ENCODE results near the gene TAS2R40.
"Not testable (repeated sequence)": the region's sequence is repeated elsewhere in the genome, so short reads cannot be mapped to it uniquely, and the experiment has no call there.

Gene TAS2R40

DNA sequence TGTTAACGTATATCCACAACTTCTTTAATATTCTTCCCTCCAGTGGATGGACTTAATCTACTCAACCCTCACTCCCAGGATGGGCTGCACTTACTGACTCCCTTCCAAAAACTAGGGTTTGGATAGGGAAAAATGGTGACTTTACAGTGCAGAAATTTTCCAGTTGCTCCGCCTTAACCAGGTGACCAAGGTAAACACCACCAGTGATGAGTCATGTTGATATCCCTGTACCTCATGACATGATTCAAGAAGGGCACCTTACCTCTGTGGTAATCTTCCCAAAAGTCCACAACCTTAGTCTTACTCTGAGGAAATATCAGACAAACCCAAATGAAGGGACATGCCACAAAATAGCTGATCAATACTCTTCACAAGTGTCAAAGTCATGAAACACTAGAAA, 37.9 kb downstream of the TAS2R40 start:
- TF ChIP-seq, protein P1, sequence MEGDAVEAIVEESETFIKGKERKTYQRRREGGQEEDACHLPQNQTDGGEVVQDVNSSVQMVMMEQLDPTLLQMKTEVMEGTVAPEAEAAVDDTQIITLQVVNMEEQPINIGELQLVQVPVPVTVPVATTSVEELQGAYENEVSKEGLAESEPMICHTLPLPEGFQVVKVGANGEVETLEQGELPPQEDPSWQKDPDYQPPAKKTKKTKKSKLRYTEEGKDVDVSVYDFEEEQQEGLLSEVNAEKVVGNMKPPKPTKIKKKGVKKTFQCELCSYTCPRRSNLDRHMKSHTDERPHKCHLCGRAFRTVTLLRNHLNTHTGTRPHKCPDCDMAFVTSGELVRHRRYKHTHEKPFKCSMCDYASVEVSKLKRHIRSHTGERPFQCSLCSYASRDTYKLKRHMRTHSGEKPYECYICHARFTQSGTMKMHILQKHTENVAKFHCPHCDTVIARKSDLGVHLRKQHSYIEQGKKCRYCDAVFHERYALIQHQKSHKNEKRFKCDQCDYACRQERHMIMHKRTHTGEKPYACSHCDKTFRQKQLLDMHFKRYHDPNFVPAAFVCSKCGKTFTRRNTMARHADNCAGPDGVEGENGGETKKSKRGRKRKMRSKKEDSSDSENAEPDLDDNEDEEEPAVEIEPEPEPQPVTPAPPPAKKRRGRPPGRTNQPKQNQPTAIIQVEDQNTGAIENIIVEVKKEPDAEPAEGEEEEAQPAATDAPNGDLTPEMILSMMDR (conservative IDR thresholded peaks at IDR 0.05; ENCODE audit: low read depth) = no peak
- POLR2A ChIA-PET (ENCODE audit: low non-redundant PET) = no interaction called here
- DNase-seq (ENCODE audit: low spot score) = peak; percentile 58

DNA sequence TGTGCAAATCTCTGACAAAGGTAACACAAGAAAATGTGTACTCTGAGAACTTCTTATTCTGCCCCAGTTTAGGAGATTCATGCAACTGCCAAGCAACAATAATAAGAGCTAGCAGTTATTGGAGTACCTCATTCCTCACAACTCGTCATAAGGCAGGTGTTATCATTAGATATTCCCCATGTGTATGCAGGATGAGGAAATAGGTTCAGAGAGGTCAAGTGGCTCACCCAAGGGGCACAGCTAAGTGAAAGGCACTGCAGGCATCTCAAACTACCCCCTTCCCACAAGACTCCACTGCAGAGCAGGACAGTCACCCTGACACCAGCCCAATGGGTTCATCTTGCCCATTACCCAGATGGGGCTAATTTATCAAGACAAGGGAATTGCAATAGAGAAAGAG, 40.1 kb downstream of the TAS2R40 start:
- TF ChIP-seq, protein P1 (conservative IDR thresholded peaks at IDR 0.05; ENCODE audit: low read depth) = no peak
- H3K27ac ChIP-seq = no peak overlapping the region
- POLR2A ChIA-PET (ENCODE audit: low non-redundant PET) = no interaction called here
- CTCF ChIA-PET = no interaction called here
- DNase-seq (ENCODE audit: low spot score) = no peak

More for the DNA sequence above, 37.9 kb downstream of the TAS2R40 start:
- no peak overlapping the region for H3K27ac ChIP-seq
- CTCF ChIA-PET = interaction anchor here (0.5 to 0.6 kb wide), 2 partner anchors 56 to 260 kb away, joined by 4 read pairs; partner anchors contain the start of gene CLCN1

DNA sequence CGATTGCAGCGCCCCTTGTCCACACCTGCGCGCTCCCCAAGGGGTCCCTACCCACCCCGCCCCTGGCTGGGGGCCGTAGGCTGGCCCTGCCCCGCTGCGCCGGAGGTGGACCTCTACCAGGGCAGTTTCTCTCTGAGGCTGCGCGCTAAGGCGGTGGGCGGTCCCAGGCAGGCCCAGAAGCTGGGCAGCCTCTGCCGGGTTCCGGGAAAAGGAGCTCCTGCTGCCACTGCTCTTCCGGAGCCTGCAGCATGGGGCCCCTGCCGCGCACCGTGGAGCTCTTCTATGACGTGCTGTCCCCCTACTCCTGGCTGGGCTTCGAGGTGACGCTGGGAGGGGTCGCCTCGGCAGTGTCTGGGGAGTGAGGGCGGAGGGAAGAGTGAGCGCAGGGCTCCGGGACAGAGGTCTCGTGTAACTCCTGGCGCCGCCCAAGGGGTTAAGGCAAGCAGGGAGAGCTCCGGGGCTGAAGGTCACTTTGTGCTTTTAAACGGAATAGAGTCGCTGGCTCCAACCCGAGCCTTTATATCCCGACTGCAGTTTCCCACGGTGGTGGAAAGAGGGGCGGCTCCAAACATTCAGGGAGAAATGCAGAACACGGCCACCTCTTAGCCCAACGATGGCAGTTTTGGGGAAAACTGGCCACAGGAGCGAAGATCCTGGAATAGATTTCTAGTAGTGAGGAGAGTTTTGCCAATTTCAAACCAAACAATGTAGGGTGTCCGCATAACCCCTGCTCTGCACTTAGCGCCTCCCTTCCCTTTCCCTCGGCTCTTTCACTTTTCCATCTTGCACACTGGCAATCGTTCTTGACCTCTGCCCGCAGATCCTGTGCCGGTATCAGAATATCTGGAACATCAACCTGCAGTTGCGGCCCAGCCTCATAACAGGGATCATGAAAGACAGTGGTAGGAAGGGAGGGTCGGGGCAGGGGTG, 41.7 kb downstream of the TAS2R40 start, which contains the start of gene GSTK1:
TSS of gene GSTK1 (plus strand) at position 176 of the 930 bp plus-strand sequence. CDS start at position 249, 73 bp downstream.
- H3K27ac ChIP-seq = peak within 1 kb of the TSS; percentile 74
- TF ChIP-seq, protein P1 (conservative IDR thresholded peaks at IDR 0.05; ENCODE audit: low read depth) = no peak
- peak; percentile 67 for DNase-seq (ENCODE audit: low spot score)
- ChIA-PET POLR2A (ENCODE audit: low non-redundant PET) (interaction anchor here (0.7 kb wide), 1 partner anchor 390 kb away, joined by 3 read pairs; no protein-coding TSS in a partner anchor), CTCF (interaction anchor here (0.6 to 1.0 kb wide), 3 partner anchors 23 to 719 kb away, joined by 3 to 4 read pairs (median 3); no protein-coding TSS in a partner anchor)

DNA sequence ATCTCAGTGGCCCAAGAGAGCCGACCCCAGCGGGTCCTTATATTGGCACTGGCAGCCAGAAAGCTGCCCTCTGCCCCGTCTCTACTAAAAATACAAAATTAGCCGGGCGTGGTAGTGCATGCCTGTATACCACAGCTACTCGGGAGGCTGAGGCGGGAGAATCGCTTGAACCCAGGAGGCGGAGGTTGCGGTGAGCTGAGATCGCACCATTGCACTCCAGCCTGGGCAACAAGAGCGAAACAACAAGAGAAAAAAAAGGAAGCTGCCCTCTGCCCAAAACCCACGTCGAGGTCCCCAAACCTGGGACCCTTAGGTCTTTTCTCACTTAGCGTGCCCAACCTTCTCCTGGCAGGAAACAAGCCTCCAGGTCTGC, 42.3 kb downstream of the TAS2R40 start:
- CTCF ChIA-PET; POLR2A ChIA-PET (ENCODE audit: low non-redundant PET); DNase-seq (ENCODE audit: low spot score): not testable (repeated sequence)
- H3K27ac ChIP-seq = peak overlapping the region; percentile 74

DNA sequence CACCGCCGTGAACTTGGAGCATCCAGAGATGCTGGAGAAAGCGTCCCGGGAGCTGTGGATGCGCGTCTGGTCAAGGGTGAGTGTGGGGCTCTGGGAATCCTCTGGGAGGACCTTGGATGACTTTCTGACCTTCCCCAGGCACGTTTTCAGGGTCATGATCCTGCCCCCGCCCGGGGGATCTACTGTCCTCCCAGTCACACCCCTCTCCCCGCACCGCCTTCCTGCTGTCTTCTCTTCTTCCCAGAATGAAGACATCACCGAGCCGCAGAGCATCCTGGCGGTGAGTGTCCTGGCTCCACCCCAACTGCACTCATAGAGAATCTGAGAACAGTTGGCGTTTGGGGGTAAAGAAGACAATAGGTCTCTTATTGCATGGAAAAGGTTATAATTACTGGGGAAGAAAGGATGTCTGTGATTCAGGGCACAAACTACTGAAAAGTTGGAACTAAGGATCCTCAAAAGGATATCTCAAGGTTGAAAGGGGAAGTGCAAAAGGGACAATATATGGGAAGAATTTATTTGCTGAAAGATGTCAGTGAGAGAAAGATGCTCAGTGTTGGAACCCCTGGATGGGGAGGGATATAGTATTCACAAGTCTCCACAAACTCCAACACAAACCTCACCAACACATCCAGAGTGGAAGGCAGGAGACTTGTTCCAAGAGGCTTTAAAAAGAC, 43.3 kb downstream of the TAS2R40 start:
- CTCF ChIA-PET = no interaction called here
- H3K27ac ChIP-seq = no peak overlapping the region
- POLR2A ChIA-PET (ENCODE audit: low non-redundant PET) = no interaction called here
- TF ChIP-seq, protein P1 (conservative IDR thresholded peaks at IDR 0.05; ENCODE audit: low read depth) = no peak
- no peak for DNase-seq (ENCODE audit: low spot score)

DNA sequence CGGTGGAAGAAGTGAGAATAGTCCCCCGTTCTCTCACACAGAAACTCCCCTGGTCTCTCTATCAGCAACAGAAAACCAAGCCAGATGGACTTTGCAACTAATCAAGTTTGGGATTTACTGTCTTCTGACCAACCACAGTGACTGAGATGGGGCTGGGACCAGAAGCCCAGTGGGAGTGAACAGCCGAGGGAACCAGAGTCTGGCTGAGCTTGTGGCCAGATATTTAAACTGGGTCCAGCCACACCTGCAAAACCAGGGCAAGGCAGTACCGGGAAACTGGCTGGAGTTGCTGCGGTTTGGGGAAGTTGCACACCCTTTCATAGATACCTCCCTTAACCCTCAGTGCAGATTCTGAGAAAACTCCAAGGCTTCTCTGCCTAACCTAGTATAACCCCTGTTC, 47.4 kb downstream of the TAS2R40 start:
- no peak for DNase-seq (ENCODE audit: low spot score)
- H3K27ac ChIP-seq = no peak overlapping the region
- ChIA-PET CTCF (interaction anchor here (0.5 to 0.6 kb wide), 2 partner anchors 22 to 111 kb away, joined by 3 to 8 read pairs; no protein-coding TSS in a partner anchor), POLR2A (ENCODE audit: low non-redundant PET) (no interaction called here)
- TF ChIP-seq, protein P1 (conservative IDR thresholded peaks at IDR 0.05; ENCODE audit: low read depth) = no peak

Data from RWPE1 (cell line).